HFFc6 (cell line): Measurements from ENCODE around the gene SLC2A8. TPM values are rescaled to one million over a fixed set of nuclear protein-coding genes. Genes with fewer than 3 reads are reported as not detected.
A peak's percentile ranks its signal among the peaks of the same experiment; 100 is the strongest.

ENCODE experiments used
- DNase-seq: peaks from one replicate; pipeline ENCODE4 v3.0.0-alpha.2; 2018
- H3K27ac Mint-ChIP-seq: 2 replicates; pipeline ENCODE4 v1.8.0; 2020; ENCODE audit warnings: mild to moderate bottlenecking, mixed read lengths
- H3K27me3 Mint-ChIP-seq: 2 replicates; pipeline ENCODE4 v1.8.0; 2021; ENCODE audit warnings: mild to moderate bottlenecking, moderate library complexity, mixed read lengths; ENCODE audit not compliant: insufficient read depth
- H3K36me3 Mint-ChIP-seq: 2 replicates; pipeline ENCODE4 v1.8.0; 2021; ENCODE audit warnings: low read depth, mixed read lengths
- H3K4me1 Mint-ChIP-seq: 2 replicates; pipeline ENCODE4 v1.8.0; 2020; ENCODE audit warnings: low read depth, mixed read lengths
- H3K4me3 Mint-ChIP-seq: 2 replicates; pipeline ENCODE4 v1.8.0; 2020; ENCODE audit warnings: mild to moderate bottlenecking, moderate library complexity, mixed read lengths
- H3K9me3 Mint-ChIP-seq: 2 replicates; pipeline ENCODE4 v1.8.0; 2020; ENCODE audit warnings: mild to moderate bottlenecking, mixed read lengths
- total RNA-seq, 6 experiments: library from RNA; stranded (reverse); fragmentation: NEBNext Ultra II Directional; extraction: Animal tissue kit (Norgen Biotek cat#: 25700); gene quantifications; 2 replicates in 1 of 6; 3 replicates in 5 of 6; pipeline ENCODE4 v1.2.3, GENCODE V29; 2021
- TF ChIP-seq, protein P1 (sequence below): fragments of 200-600 bp; sonication (generic); IDR thresholded peaks from 2 replicates; pipeline ENCODE4 v1.5.0; 2021; ENCODE audit warnings: antibody characterized with exemption, mild to moderate bottlenecking

SLC2A8 gene
- total RNA-seq, 6 experiments from 2014 or later, result 11.5 to 13.6 (median 12.5) TPM

DNA sequence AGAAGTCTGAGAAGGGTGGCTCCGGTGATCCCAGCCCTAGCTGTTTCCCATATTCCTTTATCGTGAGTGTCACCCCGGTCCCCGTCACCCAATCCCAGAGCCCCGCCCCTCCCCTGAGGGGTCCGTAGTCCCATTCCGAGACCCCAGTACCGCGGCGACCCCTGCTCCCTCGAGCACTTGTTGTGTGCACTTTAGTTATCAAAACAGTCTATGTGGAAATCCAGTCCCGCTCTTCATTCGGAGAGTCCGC, 54.6 kb downstream of the SLC2A8 start:
- TF ChIP-seq, protein P1, sequence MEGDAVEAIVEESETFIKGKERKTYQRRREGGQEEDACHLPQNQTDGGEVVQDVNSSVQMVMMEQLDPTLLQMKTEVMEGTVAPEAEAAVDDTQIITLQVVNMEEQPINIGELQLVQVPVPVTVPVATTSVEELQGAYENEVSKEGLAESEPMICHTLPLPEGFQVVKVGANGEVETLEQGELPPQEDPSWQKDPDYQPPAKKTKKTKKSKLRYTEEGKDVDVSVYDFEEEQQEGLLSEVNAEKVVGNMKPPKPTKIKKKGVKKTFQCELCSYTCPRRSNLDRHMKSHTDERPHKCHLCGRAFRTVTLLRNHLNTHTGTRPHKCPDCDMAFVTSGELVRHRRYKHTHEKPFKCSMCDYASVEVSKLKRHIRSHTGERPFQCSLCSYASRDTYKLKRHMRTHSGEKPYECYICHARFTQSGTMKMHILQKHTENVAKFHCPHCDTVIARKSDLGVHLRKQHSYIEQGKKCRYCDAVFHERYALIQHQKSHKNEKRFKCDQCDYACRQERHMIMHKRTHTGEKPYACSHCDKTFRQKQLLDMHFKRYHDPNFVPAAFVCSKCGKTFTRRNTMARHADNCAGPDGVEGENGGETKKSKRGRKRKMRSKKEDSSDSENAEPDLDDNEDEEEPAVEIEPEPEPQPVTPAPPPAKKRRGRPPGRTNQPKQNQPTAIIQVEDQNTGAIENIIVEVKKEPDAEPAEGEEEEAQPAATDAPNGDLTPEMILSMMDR, result no peak
- peaks cover 26% of the 10 kb centered on the region for H3K27me3 Mint-ChIP-seq
- H3K4me1 Mint-ChIP-seq, result peaks cover 44% of the 10 kb centered on the region
- peak overlapping the region; percentile 97 for H3K4me3 Mint-ChIP-seq
- peaks cover 59% of the 10 kb centered on the region for H3K36me3 Mint-ChIP-seq
- H3K27ac Mint-ChIP-seq, result peak overlapping the region; percentile 94
- DNase-seq, result no peak
- peaks cover 41% of the 10 kb centered on the region for H3K9me3 Mint-ChIP-seq

DNA sequence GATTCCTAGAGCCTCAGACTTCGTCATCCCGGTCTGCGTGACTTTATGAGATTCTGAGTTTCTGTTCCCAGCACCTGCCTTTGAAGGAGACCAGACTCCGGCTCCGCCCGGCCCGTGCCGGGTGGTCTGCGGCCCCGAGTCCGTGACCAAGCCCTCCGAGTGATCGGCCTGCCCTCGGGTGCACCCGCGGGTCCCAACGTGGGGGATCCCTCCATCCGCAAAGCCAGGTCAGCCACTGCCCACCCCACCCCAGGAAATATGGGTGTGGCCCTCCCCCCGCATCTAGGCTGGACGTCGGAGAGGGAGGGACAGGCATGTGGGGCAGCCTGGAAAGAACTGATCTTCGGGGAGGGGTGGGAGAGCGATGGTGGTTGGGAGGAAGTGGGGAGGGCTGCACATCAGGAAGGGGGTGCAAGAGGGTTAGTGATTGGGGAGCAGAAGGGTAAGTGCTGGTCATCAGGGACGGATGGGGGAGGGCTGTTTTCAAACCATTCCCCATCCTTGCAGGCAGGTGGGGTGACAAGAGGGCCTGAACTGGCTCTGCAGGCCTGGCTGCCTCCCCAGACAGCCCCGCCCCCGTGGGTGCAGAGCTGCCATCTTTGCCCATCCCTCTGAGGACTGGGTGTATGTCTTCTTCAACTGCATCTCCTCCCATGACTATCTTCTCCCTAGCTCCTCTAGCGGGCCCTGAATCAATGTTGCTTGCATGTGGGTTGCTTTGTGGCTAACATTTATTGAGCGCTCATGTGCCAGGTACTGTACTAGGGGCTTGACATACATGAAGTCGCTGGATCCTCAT, 55.1 kb downstream of the SLC2A8 start:
- TF ChIP-seq, protein P1, result peak; percentile 27
- DNase-seq, result peak; percentile 55
- Mint-ChIP-seq H3K4me1 (peaks cover 43% of the 10 kb centered on the region), H3K36me3 (peaks cover 57% of the 10 kb centered on the region), H3K9me3 (peaks cover 37% of the 10 kb centered on the region), H3K27ac (peak overlapping the region; percentile 94), H3K4me3 (peak overlapping the region; percentile 97), H3K27me3 (peaks cover 26% of the 10 kb centered on the region)

DNA sequence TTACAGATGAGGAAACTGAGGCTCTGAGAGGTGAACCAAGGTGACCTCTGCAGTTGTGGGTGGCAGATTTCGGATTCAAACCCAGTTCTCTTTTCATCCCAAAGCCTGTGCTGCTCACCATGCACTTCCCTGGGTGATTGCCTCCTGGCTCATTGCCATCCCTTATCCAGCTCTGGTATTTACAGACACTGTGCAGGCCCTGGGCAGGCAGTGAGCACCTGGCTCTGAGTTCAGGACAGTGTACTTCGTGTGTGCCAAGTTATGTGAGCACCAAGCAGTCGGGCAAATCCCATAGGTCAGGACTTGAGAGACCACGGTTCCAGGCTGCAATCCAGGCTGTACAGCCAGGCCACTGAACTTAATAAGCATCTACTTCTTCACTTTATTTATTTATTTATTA, 55.7 kb downstream of the SLC2A8 start:
- peaks cover 44% of the 10 kb centered on the region for H3K4me1 Mint-ChIP-seq
- peaks cover 51% of the 10 kb centered on the region for H3K36me3 Mint-ChIP-seq
- H3K4me3 Mint-ChIP-seq, result peak overlapping the region; percentile 97
- H3K27me3 Mint-ChIP-seq, result peaks cover 23% of the 10 kb centered on the region
- peak; percentile 8 for DNase-seq
- H3K9me3 Mint-ChIP-seq, result peaks cover 31% of the 10 kb centered on the region
- no peak overlapping the region; the same call in 1 of the 2 replicates for H3K27ac Mint-ChIP-seq
- TF ChIP-seq, protein P1, result peak; percentile 10

DNA sequence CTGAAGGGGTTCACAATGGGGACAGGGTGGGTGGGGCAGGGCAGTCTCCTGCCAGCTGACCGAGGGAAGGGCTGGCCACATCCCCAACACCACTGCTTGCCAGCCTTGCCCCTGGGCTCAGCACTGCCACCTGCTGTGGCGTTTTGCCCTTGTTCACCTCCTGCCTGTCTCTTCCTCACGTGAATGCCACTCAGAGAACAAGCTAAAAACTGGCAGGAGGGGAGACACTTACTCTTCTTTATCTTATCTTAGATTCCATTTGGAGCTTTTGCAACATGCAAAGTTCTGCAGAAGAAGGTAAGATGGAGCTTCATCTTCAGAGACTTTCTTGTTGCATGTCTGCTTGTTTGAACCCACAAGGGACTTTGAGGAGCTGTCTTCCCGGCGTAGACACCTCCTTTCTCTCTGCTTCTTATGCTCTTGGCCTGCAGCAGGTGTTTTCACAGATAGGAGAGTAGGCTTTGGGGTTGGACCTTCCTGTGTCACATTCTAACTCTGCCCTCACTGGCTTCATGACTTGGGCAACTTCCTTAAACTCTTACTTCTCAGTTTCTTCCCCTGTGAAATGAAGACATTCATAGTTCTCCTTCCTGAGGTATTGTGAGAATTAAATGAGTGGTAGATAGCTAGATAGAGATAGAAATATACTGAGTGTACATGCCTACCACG, 58.5 kb downstream of the SLC2A8 start:
- Mint-ChIP-seq H3K27me3 (peaks cover 8% of the 10 kb centered on the region), H3K4me1 (peaks cover 17% of the 10 kb centered on the region), H3K27ac (no peak overlapping the region), H3K9me3 (peaks cover 4% of the 10 kb centered on the region), H3K36me3 (peaks cover 24% of the 10 kb centered on the region), H3K4me3 (no peak overlapping the region)
- TF ChIP-seq, protein P1, result peak; percentile 67
- DNase-seq, result no peak

DNA sequence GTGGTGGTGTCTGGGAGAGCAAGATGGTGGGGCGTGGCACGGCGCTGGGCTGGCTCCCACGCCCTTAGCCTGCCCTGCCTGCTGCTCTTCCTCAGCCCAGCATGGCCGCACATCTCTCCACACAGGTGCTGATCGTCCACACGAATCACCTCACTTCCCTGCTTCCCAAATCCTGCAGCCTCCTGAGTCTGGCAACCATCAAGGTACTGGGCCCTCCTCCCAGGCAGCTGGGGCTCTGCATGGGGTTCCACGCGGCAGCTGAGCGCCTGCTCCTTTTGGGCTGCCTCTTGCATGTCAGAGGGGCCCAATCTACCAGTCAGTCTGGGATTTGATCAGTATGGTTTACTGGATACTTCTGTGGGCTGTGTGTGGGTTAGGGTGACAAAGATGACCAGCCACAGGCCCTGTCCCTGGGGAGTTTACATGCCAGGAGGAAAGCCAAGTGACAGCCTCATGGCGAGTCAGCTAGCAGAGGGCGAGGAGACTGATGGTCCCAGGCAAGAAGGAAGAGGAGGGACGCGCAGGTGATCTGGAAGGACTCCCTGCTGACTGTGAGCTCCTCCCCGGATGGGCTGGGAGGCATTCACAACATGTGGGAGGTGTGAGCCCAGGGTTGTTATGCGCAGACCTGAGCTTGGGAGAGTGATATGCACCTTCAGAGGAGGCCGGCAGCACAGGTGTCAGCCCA, 60.4 kb downstream of the SLC2A8 start:
- H3K9me3 Mint-ChIP-seq, result no peaks in the 10 kb centered on the region
- no peak overlapping the region for H3K4me3 Mint-ChIP-seq
- H3K27me3 Mint-ChIP-seq, result no peaks in the 10 kb centered on the region
- peaks cover 17% of the 10 kb centered on the region; the same call in 1 of the 2 replicates for H3K36me3 Mint-ChIP-seq
- no peak overlapping the region for H3K27ac Mint-ChIP-seq
- peaks cover 13% of the 10 kb centered on the region for H3K4me1 Mint-ChIP-seq
- no peak for DNase-seq
- TF ChIP-seq, protein P1, result no peak

Other genes starting within 250 kb of the SLC2A8 start
- gene GARNL3, start 132.4 kb upstream of the SLC2A8 start, total RNA-seq, result under 1 TPM; 0.27 to 0.73 (median 0.57) TPM
- 1 to 10 TPM; 6.7 to 8.5 (median 7.6) TPM for gene ZNF79, start 27.2 kb downstream of the SLC2A8 start, total RNA-seq
- gene RPL12, start 54.2 kb downstream of the SLC2A8 start, total RNA-seq, result 1,000 to 10,000 TPM in 4 of 6 experiments, 100 to 1,000 TPM in 2; 953 to 1,196 (median 1,072) TPM
- 10 to 100 TPM; 12.1 to 15.9 (median 13.4) TPM for gene LRSAM1, start 54.3 kb downstream of the SLC2A8 start, total RNA-seq
- 10 to 100 TPM; 61.9 to 90.7 (median 73.6) TPM for gene STXBP1, start 215.1 kb downstream of the SLC2A8 start, total RNA-seq